ENCODE measurements around the gene C2orf68.
"Not testable (repeated sequence)": the region's sequence is repeated elsewhere in the genome, so short reads cannot be mapped to it uniquely, and the experiment has no call there.

Gene C2orf68

GRCh38 chr2:85579266-85579935, 32.5 kb downstream of the C2orf68 start:
- no peak for DNase-seq (ENCODE audit: low spot score)

GRCh38 chr2:85578243-85579180, 33.4 kb downstream of the C2orf68 start:
- DNase-seq (ENCODE audit: low spot score): no peak

GRCh38 chr2:85577386-85578242, 34.3 kb downstream of the C2orf68 start, which contains the start of gene VAMP8:
TSS of gene VAMP8 (plus strand) at chr2:85577586. CDS start at chr2:85577647, 61 bp downstream.
- DNase-seq (ENCODE audit: low spot score): peak; percentile 56

DNA sequence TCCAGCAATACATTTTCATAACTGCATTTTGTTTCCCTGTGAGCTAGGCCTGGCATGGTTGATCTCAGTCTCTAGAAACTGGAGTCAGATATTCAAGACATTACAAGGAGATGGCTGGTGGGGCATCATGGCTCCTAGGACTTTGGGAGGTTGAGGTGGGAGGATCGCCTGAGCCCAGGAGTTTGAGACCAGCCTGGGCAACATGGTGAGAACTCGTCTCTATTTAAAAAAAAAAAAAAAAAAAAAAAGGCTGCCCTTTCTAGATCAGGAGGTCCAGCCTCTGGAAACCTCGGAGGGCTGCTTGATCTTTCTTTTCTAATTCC, 34.8 kb downstream of the C2orf68 start:
- no peak for DNase-seq (ENCODE audit: low spot score)

DNA sequence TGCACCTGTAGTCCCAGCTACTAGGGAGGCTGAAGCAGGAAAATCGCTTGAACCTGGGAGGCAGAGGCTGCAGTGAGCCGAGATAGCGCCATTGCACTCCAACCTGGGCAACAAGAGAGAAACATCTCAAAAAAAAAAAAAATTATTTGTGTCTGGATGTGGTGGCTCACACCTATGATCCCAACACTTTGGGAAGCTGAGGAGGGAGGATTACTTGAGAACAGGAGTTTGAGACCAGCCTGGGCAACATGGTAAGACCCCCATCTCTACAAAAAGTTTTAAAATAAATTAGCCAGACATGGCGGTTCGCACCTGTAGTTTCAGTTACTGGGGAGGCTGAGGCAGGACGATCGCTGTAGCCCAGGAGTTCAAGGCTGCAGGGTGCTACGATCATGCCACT, 36.1 kb downstream of the C2orf68 start:
- no peak for DNase-seq (ENCODE audit: low spot score)

- DNase-seq (ENCODE audit: low spot score): no peak
Measured at GRCh38 chr2:85566265-85566664, 45.6 kb downstream of the C2orf68 start.

DNA sequence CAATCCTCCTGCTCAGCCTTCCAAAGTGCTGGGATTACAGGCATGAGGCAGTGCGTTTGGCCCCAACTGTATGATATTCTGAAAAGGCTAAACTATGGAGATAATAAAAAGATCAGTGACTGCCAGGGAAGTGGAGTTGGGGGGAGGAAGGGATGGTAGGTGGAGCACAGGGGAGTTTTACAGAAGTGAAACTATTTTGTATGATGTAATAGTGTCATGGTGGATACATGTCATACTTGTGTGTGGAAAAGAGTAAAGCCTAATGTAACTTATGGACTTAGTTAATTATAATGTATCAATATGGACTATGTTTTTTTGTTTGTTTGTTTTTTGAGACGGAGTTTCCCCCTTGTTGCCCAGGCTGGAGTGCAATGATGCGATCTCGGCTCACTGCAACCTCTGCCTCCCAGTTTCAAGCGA, 47.7 kb downstream of the C2orf68 start:
- no peak for DNase-seq (ENCODE audit: low spot score)

GRCh38 chr2:85561280-85562212, 50.3 kb downstream of the C2orf68 start, which contains the start of gene GGCX:
TSS of gene GGCX (minus strand) at chr2:85561493. CDS start at chr2:85561428, 65 bp downstream.
- peak; percentile 77 for DNase-seq (ENCODE audit: low spot score)

DNA sequence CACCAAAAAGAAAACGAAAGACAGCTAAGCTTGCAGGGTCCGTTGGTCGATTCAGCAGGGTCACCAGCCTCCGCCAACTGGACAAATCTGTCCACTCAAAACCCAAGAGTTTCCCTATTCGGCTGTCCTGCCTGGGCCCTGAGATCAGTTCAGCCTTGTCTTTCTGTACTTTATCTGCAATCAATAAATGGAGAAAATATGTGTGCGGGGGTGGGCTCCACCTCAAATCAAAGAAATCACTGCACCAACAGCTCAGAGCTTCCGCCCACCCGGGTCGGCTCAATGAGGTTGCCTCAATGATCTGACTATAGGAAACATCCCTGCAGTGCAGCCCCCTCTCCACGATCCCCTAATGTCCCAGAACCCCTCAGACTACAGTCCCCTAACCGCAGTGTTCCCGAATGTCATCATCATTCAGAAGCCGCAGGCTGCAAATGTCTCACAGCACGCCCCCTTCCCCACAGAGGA, 51.0 kb downstream of the C2orf68 start:
- no peak for DNase-seq (ENCODE audit: low spot score)

DNA sequence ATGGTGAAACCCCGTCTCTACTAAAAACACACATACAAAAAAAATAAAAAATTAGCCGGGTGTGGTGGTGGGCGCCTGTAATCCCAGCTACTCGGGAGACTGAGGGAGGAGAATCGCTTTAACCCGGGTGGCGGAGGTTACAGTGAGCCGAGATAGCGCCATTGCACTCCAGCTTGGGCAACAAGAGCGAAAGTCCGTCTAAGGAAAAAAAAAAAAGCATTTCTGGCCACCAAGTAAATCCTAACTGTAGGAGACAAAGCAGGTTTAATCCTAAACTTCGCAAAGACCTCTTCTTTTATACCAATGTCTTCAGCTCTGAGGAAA, 51.5 kb downstream of the C2orf68 start:
- not testable (repeated sequence) for DNase-seq (ENCODE audit: low spot score)

GRCh38 chr2:85558160-85558559, 53.7 kb downstream of the C2orf68 start:
- DNase-seq (ENCODE audit: low spot score): no peak

DNA sequence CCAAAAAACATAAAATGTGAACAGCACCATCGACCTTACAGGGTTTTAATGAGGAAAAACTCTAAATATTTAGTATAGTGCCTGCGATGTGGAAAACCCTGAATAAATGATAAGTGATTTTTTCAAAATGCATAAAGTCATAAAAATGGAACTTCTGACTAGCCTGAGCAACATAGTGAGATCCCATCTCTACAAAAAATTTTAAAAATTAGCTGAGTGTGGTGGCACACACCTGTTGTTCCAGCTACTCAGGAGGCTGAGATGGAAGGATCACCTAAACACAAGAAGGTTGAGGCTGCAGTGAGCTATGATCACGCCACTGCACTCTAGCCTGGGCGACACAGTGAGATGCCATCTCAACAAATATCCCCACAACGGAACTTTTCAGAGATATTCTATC, 54.7 kb downstream of the C2orf68 start:
- DNase-seq (ENCODE audit: low spot score): no peak
